ENCODE measurements around the gene AIF1.

DNA sequence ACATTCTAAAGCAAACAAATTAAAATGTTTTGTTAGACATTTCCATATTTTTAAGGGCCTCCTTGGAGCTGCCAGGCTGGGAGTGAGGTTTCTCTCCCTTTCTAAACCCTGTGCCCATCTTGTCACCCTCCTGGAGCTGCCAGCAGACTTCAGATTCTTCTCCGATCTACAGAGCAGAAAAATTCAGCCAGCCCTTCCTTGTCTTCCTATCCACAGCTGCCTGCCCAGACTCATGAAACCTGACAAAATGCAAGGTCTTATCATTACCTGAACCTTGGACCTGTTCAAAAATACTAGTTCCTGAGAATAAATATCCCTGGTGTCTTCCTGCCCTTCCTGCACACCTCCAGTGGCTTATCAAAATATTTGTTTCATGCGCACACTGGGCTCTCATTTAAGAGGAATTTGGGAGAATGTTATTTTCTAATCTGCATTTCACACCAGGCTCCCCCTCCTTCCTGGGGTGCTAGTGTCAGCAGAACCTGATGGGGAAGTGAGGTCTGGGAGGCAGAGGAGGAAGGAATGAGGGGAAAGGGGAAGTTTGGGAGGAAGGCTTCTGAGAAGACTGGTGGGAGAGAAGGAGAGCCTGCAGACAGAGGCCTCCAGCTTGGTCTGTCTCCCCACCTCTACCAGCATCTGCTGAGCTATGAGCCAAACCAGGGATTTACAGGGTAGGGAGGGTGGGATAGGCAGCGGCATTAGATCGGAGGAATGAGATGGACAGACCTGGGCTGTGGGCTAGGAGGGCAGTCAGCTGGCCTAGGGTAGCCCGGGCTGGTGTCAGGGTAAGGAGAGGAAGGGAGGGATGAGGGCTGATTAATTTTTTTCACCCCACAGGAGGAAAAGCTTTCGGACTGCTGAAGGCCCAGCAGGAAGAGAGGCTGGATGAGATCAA lies at the start of gene AIF1:
- TF ChIP-seq, protein P1, sequence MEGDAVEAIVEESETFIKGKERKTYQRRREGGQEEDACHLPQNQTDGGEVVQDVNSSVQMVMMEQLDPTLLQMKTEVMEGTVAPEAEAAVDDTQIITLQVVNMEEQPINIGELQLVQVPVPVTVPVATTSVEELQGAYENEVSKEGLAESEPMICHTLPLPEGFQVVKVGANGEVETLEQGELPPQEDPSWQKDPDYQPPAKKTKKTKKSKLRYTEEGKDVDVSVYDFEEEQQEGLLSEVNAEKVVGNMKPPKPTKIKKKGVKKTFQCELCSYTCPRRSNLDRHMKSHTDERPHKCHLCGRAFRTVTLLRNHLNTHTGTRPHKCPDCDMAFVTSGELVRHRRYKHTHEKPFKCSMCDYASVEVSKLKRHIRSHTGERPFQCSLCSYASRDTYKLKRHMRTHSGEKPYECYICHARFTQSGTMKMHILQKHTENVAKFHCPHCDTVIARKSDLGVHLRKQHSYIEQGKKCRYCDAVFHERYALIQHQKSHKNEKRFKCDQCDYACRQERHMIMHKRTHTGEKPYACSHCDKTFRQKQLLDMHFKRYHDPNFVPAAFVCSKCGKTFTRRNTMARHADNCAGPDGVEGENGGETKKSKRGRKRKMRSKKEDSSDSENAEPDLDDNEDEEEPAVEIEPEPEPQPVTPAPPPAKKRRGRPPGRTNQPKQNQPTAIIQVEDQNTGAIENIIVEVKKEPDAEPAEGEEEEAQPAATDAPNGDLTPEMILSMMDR (IDR thresholded peaks at IDR 0.05) = no peak
- TF ChIP-seq POLR2A (IDR thresholded peaks at IDR 0.05) = no peak
